Mesendoderm (in vitro differentiated cells): ENCODE results near the gene GSTO1.

Experiments
- DNase-seq: peaks from one replicate; pipeline ENCODE4 v3.0.0; 2013
- H2AK5ac ChIP-seq: 2 replicates; pipeline ENCODE4 v1.6.1; 2013; ENCODE audit warnings: low read length, inconsistent platforms
- H2BK120ac ChIP-seq: 2 replicates; pipeline ENCODE4 v1.6.1; 2013; ENCODE audit warnings: low read depth, mild to moderate bottlenecking, low read length, moderate library complexity, mixed read lengths
- H2BK15ac ChIP-seq: replicated peaks from 2 replicates; pipeline ENCODE4 v1.6.1; 2013; ENCODE audit warnings: low read depth, mild to moderate bottlenecking, moderate library complexity
- H2BK5ac ChIP-seq: 2 replicates; pipeline ENCODE4 v1.6.1; 2013; ENCODE audit warnings: low read length, inconsistent platforms
- H3K18ac ChIP-seq: 2 replicates; pipeline ENCODE4 v1.6.1; 2013; ENCODE audit warnings: mild to moderate bottlenecking, low read length, mixed read lengths
- H3K23ac ChIP-seq: one replicate; pipeline ENCODE4 v1.6.1; 2013; ENCODE audit warnings: low read length
- H3K27ac ChIP-seq: 2 replicates; pipeline ENCODE4 v1.5.1; 2013; ENCODE audit warnings: low read depth, mild to moderate bottlenecking, inconsistent platforms, low read length, moderate library complexity
- H3K27me3 ChIP-seq: 2 replicates; pipeline ENCODE4 v1.6.1; 2013; ENCODE audit warnings: low read length, control low read depth, mild to moderate bottlenecking, inconsistent platforms; ENCODE audit not compliant: insufficient read depth, poor library complexity
- H3K36me3 ChIP-seq: 2 replicates; pipeline ENCODE4 v1.6.1; 2013; ENCODE audit warnings: low read length, inconsistent platforms; ENCODE audit not compliant: control insufficient read depth, insufficient read depth
- H3K4ac ChIP-seq: one replicate; pipeline ENCODE4 v1.6.1; 2013; ENCODE audit warnings: low read depth, mild to moderate bottlenecking, low read length, moderate library complexity
- H3K4me1 ChIP-seq: 2 replicates; pipeline ENCODE4 v1.6.1; 2013; ENCODE audit warnings: low read depth, low read length, inconsistent platforms; ENCODE audit not compliant: control insufficient read depth
- H3K4me2 ChIP-seq: 2 replicates; pipeline ENCODE4 v1.6.1; 2013; ENCODE audit warnings: low read length
- H3K4me3 ChIP-seq: 2 replicates; pipeline ENCODE4 v1.5.1; 2013; ENCODE audit warnings: mild to moderate bottlenecking, low read length
- H3K56ac ChIP-seq: one replicate; pipeline ENCODE4 v1.6.1; 2013; ENCODE audit warnings: low read length
- H3K79me1 ChIP-seq: 2 replicates; pipeline ENCODE4 v1.6.1; 2013; ENCODE audit warnings: low read length, inconsistent platforms
- H3K79me2 ChIP-seq: 2 replicates; pipeline ENCODE4 v1.6.1; 2013; ENCODE audit warnings: mild to moderate bottlenecking, low read length; ENCODE audit not compliant: control insufficient read depth, insufficient read depth
- H3K9ac ChIP-seq: 2 replicates; pipeline ENCODE4 v1.6.1; 2013; ENCODE audit warnings: low read length, inconsistent platforms
- H4K5ac ChIP-seq: one replicate; pipeline ENCODE4 v1.6.1; 2013; ENCODE audit warnings: low read length
- H4K8ac ChIP-seq: one replicate; pipeline ENCODE4 v1.6.1; 2013; ENCODE audit warnings: low read depth, mild to moderate bottlenecking, control low read depth, low read length, moderate library complexity
- WGBS: extraction: QIAGEN DNeasy Blood & Tissue Kit; methylation state at CpG from one replicate; pipeline ENCODE4 v1.1.7; 2013; ENCODE audit warnings: low lambda C conversion rate, missing lambda C conversion rate; ENCODE audit not compliant: insufficient coverage; ENCODE audit errors: extremely low coverage; 5-methylcytosine and 5-hydroxymethylcytosine counted together

Gene GSTO1

GRCh38 chr10:104291439-104291951 is 36.8 kb downstream of the GSTO1 start:
- peak; percentile 92 for DNase-seq
- Histone ChIP-seq H3K36me3 (no peaks in the 10 kb centered on the region), H3K18ac (no peak overlapping the region), H4K8ac (no peak overlapping the region), H3K79me1 (no peaks in the 10 kb centered on the region), H2BK15ac (no peak overlapping the region), H2BK120ac (no peak overlapping the region), H3K56ac (no peak overlapping the region), H3K27me3 (no peaks in the 10 kb centered on the region), H3K79me2 (no peaks in the 10 kb centered on the region), H3K4me2 (no peak overlapping the region), H2AK5ac (no peak overlapping the region), H3K9ac (no peak overlapping the region), H3K27ac (no peak overlapping the region), H2BK5ac (no peak overlapping the region), H3K4ac (no peak overlapping the region), H4K5ac (no peak overlapping the region), H3K23ac (no peak overlapping the region), H3K4me3 (no peak overlapping the region), H3K4me1 (peaks cover 1% of the 10 kb centered on the region)
- WGBS = no CpG with 5 or more reads among the region's 26 CpGs

- no peaks in the 10 kb centered on the region for H3K36me3 ChIP-seq
- H3K18ac ChIP-seq = no peak overlapping the region
- no peak overlapping the region for H3K56ac ChIP-seq
- no CpG with 5 or more reads among the region's 2 CpGs for WGBS
- H3K4me2 ChIP-seq = no peak overlapping the region
- H3K4me3 ChIP-seq = no peak overlapping the region
- H3K27ac ChIP-seq = no peak overlapping the region
- no peak overlapping the region for H4K5ac ChIP-seq
- no peak overlapping the region for H2BK120ac ChIP-seq
- H2AK5ac ChIP-seq = no peak overlapping the region
- no peaks in the 10 kb centered on the region for H3K27me3 ChIP-seq
- DNase-seq = peak; percentile 80
- H3K9ac ChIP-seq = no peak overlapping the region
- H3K79me2 ChIP-seq = no peaks in the 10 kb centered on the region
- no peak overlapping the region for H3K4ac ChIP-seq
- H2BK15ac ChIP-seq = no peak overlapping the region
- no peak overlapping the region for H3K23ac ChIP-seq
- H3K79me1 ChIP-seq = no peaks in the 10 kb centered on the region
- H3K4me1 ChIP-seq = peaks cover 8% of the 10 kb centered on the region
- H4K8ac ChIP-seq = no peak overlapping the region
- H2BK5ac ChIP-seq = no peak overlapping the region
Observed at GRCh38 chr10:104293011-104293410, 38.3 kb downstream of the GSTO1 start.

- no peak overlapping the region for H3K18ac ChIP-seq
- H3K36me3 ChIP-seq = no peaks in the 10 kb centered on the region
- no CpG with 5 or more reads among the region's 5 CpGs for WGBS
- no peaks in the 10 kb centered on the region for H3K79me2 ChIP-seq
- no peak overlapping the region for H3K4me3 ChIP-seq
- H2BK15ac ChIP-seq = no peak overlapping the region
- no peak overlapping the region for H4K8ac ChIP-seq
- no peak overlapping the region for H2AK5ac ChIP-seq
- peaks cover 10% of the 10 kb centered on the region for H3K4me1 ChIP-seq
- no peak overlapping the region for H3K9ac ChIP-seq
- no peak overlapping the region for H2BK5ac ChIP-seq
- H4K5ac ChIP-seq = no peak overlapping the region
- H3K23ac ChIP-seq = no peak overlapping the region
- no peak overlapping the region for H3K56ac ChIP-seq
- no peaks in the 10 kb centered on the region for H3K27me3 ChIP-seq
- no peak overlapping the region for H2BK120ac ChIP-seq
- H3K4ac ChIP-seq = no peak overlapping the region
- H3K27ac ChIP-seq = no peak overlapping the region
- no peak for DNase-seq
- H3K79me1 ChIP-seq = no peaks in the 10 kb centered on the region
- H3K4me2 ChIP-seq = no peak overlapping the region
Observed at GRCh38 chr10:104293781-104294321, 39.2 kb downstream of the GSTO1 start.

GRCh38 chr10:104296687-104297436 is 42.2 kb downstream of the GSTO1 start:
- Histone ChIP-seq H3K18ac (no peak overlapping the region), H3K9ac (no peak overlapping the region), H3K79me2 (no peaks in the 10 kb centered on the region), H2BK5ac (no peak overlapping the region), H3K4me2 (no peak overlapping the region), H2BK15ac (no peak overlapping the region), H3K79me1 (no peaks in the 10 kb centered on the region), H3K4ac (no peak overlapping the region), H3K56ac (peak overlapping the region; percentile 22), H3K4me1 (peaks cover 21% of the 10 kb centered on the region), H3K36me3 (no peaks in the 10 kb centered on the region), H2BK120ac (peak overlapping the region; percentile 0), H3K23ac (no peak overlapping the region), H4K8ac (no peak overlapping the region), H4K5ac (no peak overlapping the region), H3K27ac (no peak overlapping the region), H3K27me3 (no peaks in the 10 kb centered on the region), H3K4me3 (no peak overlapping the region), H2AK5ac (no peak overlapping the region)
- DNase-seq = peak; percentile 58
- WGBS = no CpG with 5 or more reads among the region's 10 CpGs

- peak overlapping the region; percentile 51 for H2BK5ac ChIP-seq
Observed at GRCh38 chr10:104297697-104298660, 43.3 kb downstream of the GSTO1 start.

More at GRCh38 chr10:104297697-104298660, 43.3 kb downstream of the GSTO1 start:
- no peak overlapping the region for H3K27ac ChIP-seq
- no peak overlapping the region for H3K4me2 ChIP-seq
- peak overlapping the region; percentile 25 for H2AK5ac ChIP-seq
- peaks cover 21% of the 10 kb centered on the region for H3K4me1 ChIP-seq
- H3K23ac ChIP-seq = no peak overlapping the region
- no peak overlapping the region for H4K5ac ChIP-seq
- no peak overlapping the region for H2BK15ac ChIP-seq
- no CpG with 5 or more reads among the region's 17 CpGs for WGBS
- no peak overlapping the region for H3K4me3 ChIP-seq
- H3K56ac ChIP-seq = peak overlapping the region; percentile 54
- H2BK120ac ChIP-seq = no peak overlapping the region
- no peak overlapping the region for H3K4ac ChIP-seq
- no peak overlapping the region for H4K8ac ChIP-seq
- H3K79me2 ChIP-seq = no peaks in the 10 kb centered on the region
- H3K18ac ChIP-seq = peak overlapping the region; percentile 76
- no peaks in the 10 kb centered on the region for H3K36me3 ChIP-seq
- DNase-seq = peak; percentile 92
- H3K27me3 ChIP-seq = no peaks in the 10 kb centered on the region
- no peaks in the 10 kb centered on the region for H3K79me1 ChIP-seq
- H3K9ac ChIP-seq = peak overlapping the region; percentile 6
